AG10803 (cell line): ENCODE data around the gene MYO1E.

ENCODE experiments used
- DNase-seq: peaks from one replicate; pipeline ENCODE4 v3.0.0; 2010; ENCODE audit warnings: low read depth
- H3K4me3 ChIP-seq: 2 replicates; pipeline ENCODE4 v1.5.1; 2011; ENCODE audit warnings: mild to moderate bottlenecking, low read length, control low read depth
- TF ChIP-seq, protein P1 (sequence below): conservative IDR thresholded peaks from 2 replicates; pipeline ENCODE4 v1.5.1; 2011; ENCODE audit warnings: mild to moderate bottlenecking, low read length, control low read depth, inconsistent platforms

The MYO1E gene

GRCh38 chr15:59186501-59186900 lies 186.2 kb downstream of the MYO1E start:
- no peak overlapping the region for H3K4me3 ChIP-seq
- TF ChIP-seq, protein P1, sequence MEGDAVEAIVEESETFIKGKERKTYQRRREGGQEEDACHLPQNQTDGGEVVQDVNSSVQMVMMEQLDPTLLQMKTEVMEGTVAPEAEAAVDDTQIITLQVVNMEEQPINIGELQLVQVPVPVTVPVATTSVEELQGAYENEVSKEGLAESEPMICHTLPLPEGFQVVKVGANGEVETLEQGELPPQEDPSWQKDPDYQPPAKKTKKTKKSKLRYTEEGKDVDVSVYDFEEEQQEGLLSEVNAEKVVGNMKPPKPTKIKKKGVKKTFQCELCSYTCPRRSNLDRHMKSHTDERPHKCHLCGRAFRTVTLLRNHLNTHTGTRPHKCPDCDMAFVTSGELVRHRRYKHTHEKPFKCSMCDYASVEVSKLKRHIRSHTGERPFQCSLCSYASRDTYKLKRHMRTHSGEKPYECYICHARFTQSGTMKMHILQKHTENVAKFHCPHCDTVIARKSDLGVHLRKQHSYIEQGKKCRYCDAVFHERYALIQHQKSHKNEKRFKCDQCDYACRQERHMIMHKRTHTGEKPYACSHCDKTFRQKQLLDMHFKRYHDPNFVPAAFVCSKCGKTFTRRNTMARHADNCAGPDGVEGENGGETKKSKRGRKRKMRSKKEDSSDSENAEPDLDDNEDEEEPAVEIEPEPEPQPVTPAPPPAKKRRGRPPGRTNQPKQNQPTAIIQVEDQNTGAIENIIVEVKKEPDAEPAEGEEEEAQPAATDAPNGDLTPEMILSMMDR, result no peak
- DNase-seq, result peak; percentile 37

DNA sequence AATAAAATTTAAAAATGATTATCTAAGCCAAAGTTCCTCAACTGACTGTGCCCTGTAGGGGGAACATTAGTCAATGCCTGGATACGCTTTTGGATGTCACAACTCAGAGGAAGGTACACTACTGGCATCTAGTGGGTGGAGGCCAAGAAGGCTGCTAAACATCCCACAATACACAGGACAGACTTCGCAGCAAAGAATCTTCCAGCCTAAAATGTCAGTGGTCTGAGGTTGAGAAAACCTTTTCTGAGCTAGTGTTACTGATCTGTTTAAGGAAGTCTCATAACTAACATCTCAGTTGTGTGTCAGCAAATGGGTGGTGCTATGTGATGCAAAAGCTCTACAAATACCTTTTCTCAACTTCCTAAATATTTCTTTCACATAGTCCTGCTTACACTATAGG lies 186.9 kb downstream of the MYO1E start:
- DNase-seq, result no peak
- H3K4me3 ChIP-seq, result no peak overlapping the region
- TF ChIP-seq, protein P1, result no peak; the same call in 1 of the 2 replicates

GRCh38 chr15:59180945-59181600 lies 191.6 kb downstream of the MYO1E start:
- TF ChIP-seq, protein P1, result no peak
- no peak overlapping the region for H3K4me3 ChIP-seq
- peak; percentile 80 for DNase-seq

DNA sequence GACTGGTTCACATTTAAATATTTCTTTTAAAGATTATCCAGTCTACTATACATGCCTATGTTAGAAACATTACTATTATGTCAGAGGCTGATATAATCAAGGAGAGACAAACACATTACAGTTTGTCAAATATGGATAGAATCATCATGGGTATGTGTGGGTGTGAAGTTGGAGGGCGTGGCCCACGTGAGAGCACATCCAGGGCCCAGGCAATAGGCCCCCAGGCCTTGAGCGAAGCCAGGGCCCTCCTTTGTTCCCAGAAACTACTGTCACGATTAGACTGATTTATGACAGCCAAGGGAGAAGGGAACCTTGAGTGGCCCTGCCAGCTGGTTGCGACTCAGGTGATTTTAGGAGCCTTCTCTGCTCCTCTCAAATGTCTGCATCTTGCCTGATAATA lies 193.0 kb downstream of the MYO1E start:
- no peak for DNase-seq
- TF ChIP-seq, protein P1, result no peak
- no peak overlapping the region for H3K4me3 ChIP-seq

- DNase-seq, result no peak
- TF ChIP-seq, protein P1, result no peak
- H3K4me3 ChIP-seq, result no peak overlapping the region
Measured at GRCh38 chr15:59178151-59178695, 194.4 kb downstream of the MYO1E start.

- no peak for DNase-seq
- no peak overlapping the region for H3K4me3 ChIP-seq
- TF ChIP-seq, protein P1, result no peak
Measured at GRCh38 chr15:59177317-59177660, 195.4 kb downstream of the MYO1E start.

GRCh38 chr15:59176653-59177316 lies 195.9 kb downstream of the MYO1E start:
- TF ChIP-seq, protein P1, result no peak
- DNase-seq, result no peak
- H3K4me3 ChIP-seq, result no peak overlapping the region
